ENCODE measurements around the gene MACROH2A2. TPM values are rescaled to one million over a fixed set of nuclear protein-coding genes. Genes with fewer than 3 reads are reported as not detected.
"Not testable (repeated sequence)": the region's sequence is repeated elsewhere in the genome, so short reads cannot be mapped to it uniquely, and the experiment has no call there.

Gene MACROH2A2
- total RNA-seq, 2 donors from 2014 or later = 2.0 to 6.3 TPM

DNA sequence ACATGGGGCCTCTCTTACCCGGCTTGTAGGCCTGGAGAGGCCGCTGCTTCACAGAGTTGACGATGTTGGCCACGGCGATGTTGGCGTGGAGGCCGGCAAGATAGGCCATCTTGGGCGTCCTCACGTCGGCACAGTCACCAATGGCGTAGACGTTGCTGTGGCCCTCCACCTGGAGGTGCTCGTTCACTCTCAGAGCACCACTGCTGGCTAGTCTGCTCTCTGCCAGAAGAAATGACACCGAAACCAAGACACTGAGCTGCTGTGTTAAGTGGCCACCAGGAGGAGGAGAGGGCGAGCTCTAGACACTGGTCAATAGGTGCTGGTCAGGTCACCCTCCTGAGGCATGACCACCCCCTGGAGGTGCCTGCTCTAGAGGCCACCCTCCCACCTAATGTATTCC lies 62.3 kb downstream of the MACROH2A2 start:
- DNase-seq (ENCODE audit: low spot score in 2 of 2) (no peak), ATAC-seq (no peak)
- Mint-ChIP-seq H3K9me3 (no peaks in the 10 kb centered on the region), H3K27ac (no peak overlapping the region), H3K36me3 (no peaks in the 10 kb centered on the region)

DNA sequence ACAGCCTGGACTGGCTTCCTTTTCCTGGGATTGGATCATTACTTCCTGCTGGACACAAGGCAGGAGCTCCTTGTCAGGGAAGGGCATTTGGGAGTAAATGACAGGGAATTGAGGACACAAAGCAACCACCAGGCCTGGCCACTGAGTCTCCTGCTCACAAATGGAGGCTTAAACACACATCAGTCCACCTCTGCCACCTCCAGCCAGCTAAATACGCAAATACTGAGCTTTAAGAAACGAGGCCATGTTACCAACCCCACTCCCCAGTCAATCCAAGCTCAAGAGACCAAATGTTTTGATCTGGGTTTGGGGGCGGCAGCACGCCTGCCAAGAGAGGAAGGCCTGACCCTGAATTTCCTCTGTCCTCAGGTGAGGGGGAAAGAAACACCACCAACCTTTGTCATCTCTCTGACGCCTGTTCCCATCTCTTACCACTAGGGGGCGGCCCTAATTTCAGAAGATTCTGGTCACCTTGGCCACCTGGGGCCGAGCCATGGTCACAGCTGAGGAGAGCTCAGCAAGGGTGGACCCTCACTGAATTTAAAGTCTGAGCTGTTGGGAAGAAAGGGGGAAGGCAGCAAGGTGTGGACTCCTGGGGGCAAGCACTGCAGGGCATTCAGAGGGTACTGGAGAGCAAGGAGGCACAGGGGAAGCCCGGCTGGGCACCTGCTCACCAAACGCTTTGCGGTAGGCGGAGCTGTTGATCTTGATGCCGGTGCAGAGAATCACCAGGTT lies 63.5 kb downstream of the MACROH2A2 start:
- H3K36me3 Mint-ChIP-seq = no peaks in the 10 kb centered on the region
- no peaks in the 10 kb centered on the region for H3K9me3 Mint-ChIP-seq
- H3K27ac Mint-ChIP-seq = peak overlapping the region in 1 of 2 donors; percentile 49
- DNase-seq (ENCODE audit: low spot score in 2 of 2) (peak in 1 of 2 donors; percentile 68), ATAC-seq (peak; percentile 84 to 89)

DNA sequence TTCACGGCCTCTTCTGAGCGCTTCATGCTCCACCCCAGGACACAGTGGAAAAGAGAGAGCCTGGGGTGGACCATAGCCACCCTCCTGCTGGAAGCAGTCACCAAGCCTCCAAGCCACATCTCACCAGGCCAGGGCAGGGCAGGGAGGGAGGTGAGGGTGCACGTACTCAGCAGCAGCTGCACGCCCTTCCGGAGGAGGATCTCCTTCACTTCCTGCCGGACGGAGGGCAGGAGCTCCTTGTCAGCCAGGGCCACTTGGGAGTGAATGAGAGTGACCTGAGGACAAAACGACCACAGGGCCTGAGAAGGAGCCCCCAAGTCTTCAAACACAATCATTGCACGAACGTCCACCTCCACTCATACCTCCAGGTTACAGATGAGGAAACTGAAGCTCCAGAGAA lies 65.0 kb downstream of the MACROH2A2 start:
- Mint-ChIP-seq H3K27ac (no peak overlapping the region), H3K9me3 (no peaks in the 10 kb centered on the region), H3K36me3 (no peaks in the 10 kb centered on the region)
- ATAC-seq (no peak), DNase-seq (ENCODE audit: low spot score in 2 of 2) (no peak)

DNA sequence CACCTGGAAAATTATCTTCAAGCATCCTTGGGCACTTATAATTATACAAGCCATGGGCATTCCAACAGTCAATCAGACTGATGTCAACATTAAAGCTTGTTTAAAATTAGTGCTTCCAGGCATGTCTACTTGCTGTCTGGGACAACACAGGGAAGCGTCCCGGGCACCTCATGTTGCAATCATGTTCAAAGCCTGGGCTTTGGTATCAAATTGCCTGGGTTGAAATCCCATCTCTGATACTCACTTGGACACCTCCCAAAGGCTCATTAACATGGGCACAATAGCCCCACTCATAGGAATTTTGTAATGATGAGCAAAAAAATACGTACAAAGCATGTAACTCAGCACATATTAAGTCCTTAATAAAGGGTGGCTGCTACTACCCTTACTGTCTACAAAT lies 65.5 kb downstream of the MACROH2A2 start:
- H3K27ac Mint-ChIP-seq = no peak overlapping the region
- DNase-seq (ENCODE audit: low spot score in 2 of 2) = no peak
- no peaks in the 10 kb centered on the region for H3K36me3 Mint-ChIP-seq
- H3K9me3 Mint-ChIP-seq = no peaks in the 10 kb centered on the region
- ATAC-seq = no peak

DNA sequence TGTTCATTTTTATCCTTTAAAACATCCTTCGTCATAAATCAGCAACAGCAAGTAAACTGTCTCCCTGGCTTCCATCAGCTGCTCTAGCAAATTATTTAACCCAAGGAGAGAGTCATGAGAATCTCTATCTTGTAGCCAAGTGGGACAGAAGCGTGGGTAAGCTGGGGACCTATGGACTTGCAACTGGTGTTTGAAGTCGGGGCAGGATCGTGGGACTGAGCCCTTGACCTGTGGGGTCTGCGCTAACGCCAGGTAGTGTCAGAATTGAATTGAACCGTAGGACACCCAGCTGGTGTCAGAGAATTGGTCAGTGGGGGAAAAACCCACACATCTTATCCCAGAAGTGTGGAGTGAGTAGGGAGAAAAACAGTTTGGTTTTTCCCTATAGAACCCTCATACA lies 66.6 kb downstream of the MACROH2A2 start:
- no peak for DNase-seq (ENCODE audit: low spot score in 2 of 2)
- Mint-ChIP-seq H3K27ac (no peak overlapping the region), H3K9me3 (no peaks in the 10 kb centered on the region), H3K36me3 (no peaks in the 10 kb centered on the region)
- ATAC-seq = no peak

DNA sequence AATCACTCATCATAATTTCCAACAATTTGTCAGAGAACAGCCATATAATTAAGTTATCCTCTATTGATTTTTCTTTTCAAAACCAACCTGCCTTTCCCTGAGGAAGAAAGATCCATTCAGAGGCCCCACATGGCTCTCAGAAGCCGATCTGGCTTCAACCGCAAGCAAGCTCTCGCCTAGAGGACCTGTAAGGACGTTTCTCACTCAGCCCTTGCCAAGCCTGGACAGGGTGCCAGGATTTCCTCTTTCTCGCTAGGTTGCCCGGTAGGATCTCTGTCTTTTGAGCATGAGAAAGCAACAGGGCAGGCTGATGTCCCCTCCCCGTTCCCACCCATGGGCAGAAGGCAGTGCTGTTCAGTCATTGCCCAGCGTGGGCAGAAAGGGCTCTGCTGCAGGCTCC lies 67.0 kb downstream of the MACROH2A2 start:
- no peak overlapping the region for H3K27ac Mint-ChIP-seq

DNA sequence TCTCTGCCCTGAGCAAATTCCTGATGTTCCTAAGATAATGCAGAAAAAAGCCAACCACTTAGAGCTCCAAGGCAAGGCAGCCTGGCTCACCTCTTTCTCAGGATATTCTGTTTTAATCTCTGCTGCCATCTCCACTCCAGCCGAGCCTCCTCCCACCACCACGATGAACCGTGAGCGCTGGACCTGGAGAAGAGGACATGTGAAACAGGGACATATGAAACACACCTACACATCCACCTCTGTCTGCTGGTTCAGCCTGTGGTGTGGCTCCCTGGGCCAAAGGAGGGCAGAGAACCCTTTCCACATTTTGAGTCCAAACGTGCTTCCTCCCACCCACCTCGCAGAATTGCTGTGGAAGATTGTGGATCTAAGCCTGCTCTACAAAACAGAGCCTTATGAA lies 67.8 kb downstream of the MACROH2A2 start:
- H3K27ac Mint-ChIP-seq = no peak overlapping the region
- ATAC-seq = no peak
- H3K9me3 Mint-ChIP-seq = no peaks in the 10 kb centered on the region
- DNase-seq (ENCODE audit: low spot score in 2 of 2) = no peak
- no peaks in the 10 kb centered on the region for H3K36me3 Mint-ChIP-seq

More for the DNA sequence above, 67.0 kb downstream of the MACROH2A2 start:
- Mint-ChIP-seq H3K9me3 (no peaks in the 10 kb centered on the region), H3K36me3 (no peaks in the 10 kb centered on the region)
- ATAC-seq (no peak), DNase-seq (ENCODE audit: low spot score in 2 of 2) (peak in 1 of 2 donors; percentile 26)

DNA sequence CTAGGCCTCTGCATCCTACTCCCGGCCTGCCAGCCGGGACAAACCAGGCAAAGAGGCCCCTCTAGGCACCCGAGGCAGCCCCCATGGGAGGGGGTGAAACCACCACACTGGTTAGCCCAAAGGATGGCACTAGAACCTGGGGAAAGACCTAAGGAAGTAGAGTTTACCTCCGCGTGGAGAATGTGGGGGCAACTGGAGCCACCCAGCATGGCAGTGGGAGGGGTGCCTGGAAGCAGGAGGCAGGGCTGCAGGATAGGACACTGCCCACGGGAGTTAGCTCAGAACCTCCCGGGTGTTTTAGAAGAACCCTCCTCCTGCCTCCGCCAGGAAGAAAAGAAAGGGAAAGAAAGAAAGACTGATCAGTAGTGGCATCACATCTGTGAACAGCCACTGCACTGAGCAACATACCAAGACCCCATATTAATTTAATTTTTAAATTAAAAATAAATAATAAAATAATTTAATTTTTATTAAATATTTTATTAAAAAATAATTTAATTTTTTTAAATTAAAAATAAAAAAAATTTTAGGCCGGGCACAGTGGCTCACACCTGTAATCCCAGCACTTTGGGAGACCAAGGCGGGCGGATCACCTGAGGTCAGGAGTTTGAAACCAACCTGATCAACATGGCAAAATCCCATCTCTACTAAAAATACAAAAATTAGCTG lies 68.8 kb downstream of the MACROH2A2 start:
- Mint-ChIP-seq H3K9me3 (no peaks in the 10 kb centered on the region), H3K27ac (peak overlapping the region in 1 of 2 donors; percentile 55)
- no peak for ATAC-seq

DNA sequence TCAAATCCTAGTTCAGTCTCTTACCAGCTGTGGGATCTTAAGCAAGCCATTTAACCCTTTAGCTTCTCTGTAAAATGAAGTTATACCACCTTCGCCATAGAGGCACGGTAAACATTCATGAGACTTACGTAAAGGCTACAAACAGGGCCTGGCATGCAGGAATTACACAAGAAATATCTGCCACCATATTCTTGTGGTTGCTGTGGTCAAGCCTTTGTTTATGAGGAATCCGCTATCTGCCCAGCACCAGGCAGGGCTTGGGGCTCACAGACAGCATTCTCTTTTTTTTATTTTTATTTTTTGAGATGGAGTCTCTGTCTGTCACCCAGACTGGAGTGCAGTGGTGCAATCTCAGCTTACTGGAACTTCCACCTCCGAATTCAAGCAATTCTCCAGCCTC lies 70.1 kb downstream of the MACROH2A2 start:
- H3K36me3 Mint-ChIP-seq = no peaks in the 10 kb centered on the region

More for the DNA sequence above, 68.8 kb downstream of the MACROH2A2 start:
- DNase-seq (ENCODE audit: low spot score in 2 of 2) = no peak
- H3K36me3 Mint-ChIP-seq = no peaks in the 10 kb centered on the region

DNA sequence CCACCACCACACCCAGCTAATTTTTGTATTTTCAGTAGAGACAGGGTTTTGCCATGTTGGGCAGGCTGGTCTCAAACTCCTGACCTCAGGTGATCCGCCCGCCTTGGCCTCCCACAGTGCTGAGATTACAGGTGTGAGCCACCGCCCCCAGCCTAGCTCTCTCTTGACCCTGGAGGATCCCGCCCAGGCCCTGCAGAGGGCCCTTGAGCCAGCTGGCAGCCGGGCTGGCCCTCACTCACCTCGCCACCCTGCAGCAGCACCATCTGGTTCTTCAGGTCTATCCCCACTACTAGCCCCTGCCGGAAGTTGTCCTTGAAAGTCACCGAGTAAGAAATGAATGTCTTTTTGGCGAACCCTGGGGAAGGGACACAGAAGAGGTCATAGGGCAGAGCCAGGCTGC lies 70.5 kb downstream of the MACROH2A2 start:
- DNase-seq (ENCODE audit: low spot score in 2 of 2) = peak in 1 of 2 donors; percentile 37
- not testable (repeated sequence) for ATAC-seq, H3K27ac Mint-ChIP-seq, H3K36me3 Mint-ChIP-seq, H3K9me3 Mint-ChIP-seq

More for the DNA sequence above, 70.1 kb downstream of the MACROH2A2 start:
- DNase-seq (ENCODE audit: low spot score in 2 of 2) (no peak), ATAC-seq (no peak)
- Mint-ChIP-seq H3K27ac (no peak overlapping the region), H3K9me3 (no peaks in the 10 kb centered on the region)

DNA sequence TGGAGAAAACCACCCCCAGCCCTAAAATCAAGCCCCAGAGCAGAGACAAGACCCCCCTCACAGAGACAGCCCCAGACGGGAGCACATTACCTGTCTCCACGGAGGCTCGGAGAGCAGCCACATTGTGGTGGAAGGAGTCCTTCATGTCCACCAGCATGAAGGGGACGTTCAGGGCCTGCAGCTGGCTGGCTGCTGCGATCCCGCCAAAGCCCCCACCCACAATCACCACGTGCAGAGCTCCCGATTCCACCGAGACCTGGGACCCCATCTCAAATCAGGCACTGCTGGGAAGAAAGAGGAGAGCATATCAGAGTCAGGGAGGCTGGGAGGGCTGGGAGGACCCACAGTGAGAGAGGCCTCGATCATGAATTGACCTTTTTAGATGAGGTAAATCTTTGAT lies 71.2 kb downstream of the MACROH2A2 start:
- Mint-ChIP-seq H3K9me3 (no peaks in the 10 kb centered on the region), H3K36me3 (no peaks in the 10 kb centered on the region), H3K27ac (no peak overlapping the region)
- DNase-seq (ENCODE audit: low spot score in 2 of 2) (no peak), ATAC-seq (no peak)

DNA sequence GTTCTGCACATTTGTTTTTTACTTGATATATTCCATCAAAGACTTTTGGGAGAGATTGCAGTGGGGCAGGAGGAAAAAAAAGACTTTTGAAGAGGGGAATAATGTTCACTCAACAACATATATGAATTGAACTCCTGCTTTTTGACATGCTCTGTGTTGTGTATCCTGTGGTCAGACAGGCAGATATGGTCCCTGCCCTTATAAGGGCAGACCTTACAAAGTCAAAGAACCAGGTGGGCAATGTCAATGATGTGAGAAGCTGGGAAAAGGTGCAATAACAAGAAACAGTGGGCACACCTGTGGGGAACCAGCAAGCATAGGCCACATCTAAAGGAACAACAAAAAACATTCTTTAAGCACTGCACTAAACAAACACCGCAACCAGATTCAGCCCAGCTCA lies 71.8 kb downstream of the MACROH2A2 start:
- H3K27ac Mint-ChIP-seq = no peak overlapping the region
- H3K9me3 Mint-ChIP-seq = no peaks in the 10 kb centered on the region
- DNase-seq (ENCODE audit: low spot score in 2 of 2) (no peak), ATAC-seq (no peak)
- no peaks in the 10 kb centered on the region for H3K36me3 Mint-ChIP-seq

DNA sequence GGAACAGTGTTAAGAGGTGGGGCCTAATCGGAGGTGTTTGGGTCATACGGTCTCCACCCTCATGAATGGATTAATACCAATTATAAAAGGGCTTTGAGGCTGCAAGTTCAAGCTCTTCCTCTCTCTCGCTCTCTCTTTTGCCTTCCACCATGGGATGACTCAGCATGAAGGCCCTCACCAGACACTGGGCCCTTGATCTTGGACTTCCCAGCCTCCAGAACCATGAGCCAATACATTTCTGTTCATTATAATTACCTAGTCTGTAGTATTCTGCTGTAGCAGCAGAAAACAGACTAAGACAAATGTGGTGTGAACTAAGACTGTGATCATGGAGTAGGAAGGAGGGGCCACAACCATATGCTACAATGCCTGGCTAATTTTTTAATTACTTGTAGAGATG lies 72.3 kb downstream of the MACROH2A2 start:
- ATAC-seq (no peak), DNase-seq (ENCODE audit: low spot score in 2 of 2) (no peak)
- no peaks in the 10 kb centered on the region for H3K9me3 Mint-ChIP-seq
- H3K27ac Mint-ChIP-seq = peak overlapping the region in 1 of 2 donors; percentile 33
- H3K36me3 Mint-ChIP-seq = no peaks in the 10 kb centered on the region

DNA sequence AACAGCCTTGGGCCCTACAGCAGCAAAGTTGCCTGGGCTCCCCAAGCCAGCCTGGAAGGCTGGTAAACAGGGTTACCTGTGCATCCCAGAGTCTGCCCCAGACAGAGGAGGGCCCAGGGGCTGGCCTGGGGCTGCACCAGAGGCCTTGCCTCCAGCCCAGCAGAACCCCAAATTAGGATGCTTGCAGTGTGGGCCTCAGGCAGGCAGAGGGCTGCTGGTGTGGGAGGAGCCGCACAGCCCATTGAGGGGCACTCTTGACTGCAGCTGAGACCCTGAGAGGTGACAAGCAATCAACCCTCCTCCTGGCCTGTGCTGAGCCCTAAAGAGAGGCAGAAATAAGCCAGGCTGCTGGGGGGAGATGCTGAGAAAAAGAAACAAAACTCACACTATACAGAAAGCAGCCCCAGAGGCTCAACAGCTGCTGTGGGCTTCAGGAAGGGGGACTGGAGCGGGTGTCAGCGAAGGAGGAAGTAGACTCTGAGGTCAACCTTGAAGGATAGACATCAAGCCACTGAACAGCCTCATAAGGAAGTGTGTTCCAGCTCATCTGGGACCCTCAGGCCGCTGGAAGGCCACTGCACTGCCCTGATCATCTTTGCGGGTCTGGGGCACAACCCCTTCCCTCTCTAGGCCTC lies 73.4 kb downstream of the MACROH2A2 start:
- no peak for ATAC-seq
- H3K9me3 Mint-ChIP-seq = no peaks in the 10 kb centered on the region
- no peak overlapping the region for H3K27ac Mint-ChIP-seq
- no peaks in the 10 kb centered on the region for H3K36me3 Mint-ChIP-seq
- DNase-seq (ENCODE audit: low spot score in 2 of 2) = no peak

DNA sequence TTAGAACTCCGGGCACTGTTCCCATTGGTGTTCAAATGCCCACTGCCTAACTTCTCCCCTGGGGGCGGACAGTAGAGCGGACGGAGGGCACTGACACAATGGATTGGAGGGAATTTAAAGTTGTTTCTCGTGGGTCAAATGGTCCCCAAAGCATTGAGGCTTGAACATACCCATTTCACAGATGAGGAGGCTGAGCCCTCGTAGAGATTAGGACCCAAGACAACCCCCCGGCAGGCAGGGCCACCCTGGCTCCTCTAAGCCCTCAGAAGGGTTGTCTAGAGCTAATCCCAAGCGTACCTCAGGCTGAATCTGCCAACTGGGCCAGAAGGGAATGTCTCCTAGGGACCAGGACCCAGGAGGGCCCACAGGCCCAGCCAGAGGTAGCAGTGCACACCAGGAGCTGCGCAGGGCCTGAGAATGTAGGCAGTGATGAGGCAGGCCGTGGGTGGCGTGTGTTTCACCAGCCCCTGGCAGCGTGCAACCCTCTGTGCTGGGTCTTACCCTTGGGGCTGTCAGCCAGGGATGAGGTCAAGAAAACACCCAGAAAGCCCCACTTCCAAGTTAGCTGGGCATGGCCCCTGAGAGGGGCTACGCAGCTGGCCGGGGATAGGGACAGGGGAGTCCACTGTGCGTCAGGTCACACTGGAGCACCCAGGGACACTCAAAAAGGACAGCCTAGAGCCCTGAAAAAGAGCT lies 74.2 kb downstream of the MACROH2A2 start:
- Mint-ChIP-seq H3K9me3 (no peaks in the 10 kb centered on the region), H3K27ac (no peak overlapping the region), H3K36me3 (no peaks in the 10 kb centered on the region)
- ATAC-seq (no peak), DNase-seq (ENCODE audit: low spot score in 2 of 2) (peak in 1 of 2 donors; percentile 33)

DNA sequence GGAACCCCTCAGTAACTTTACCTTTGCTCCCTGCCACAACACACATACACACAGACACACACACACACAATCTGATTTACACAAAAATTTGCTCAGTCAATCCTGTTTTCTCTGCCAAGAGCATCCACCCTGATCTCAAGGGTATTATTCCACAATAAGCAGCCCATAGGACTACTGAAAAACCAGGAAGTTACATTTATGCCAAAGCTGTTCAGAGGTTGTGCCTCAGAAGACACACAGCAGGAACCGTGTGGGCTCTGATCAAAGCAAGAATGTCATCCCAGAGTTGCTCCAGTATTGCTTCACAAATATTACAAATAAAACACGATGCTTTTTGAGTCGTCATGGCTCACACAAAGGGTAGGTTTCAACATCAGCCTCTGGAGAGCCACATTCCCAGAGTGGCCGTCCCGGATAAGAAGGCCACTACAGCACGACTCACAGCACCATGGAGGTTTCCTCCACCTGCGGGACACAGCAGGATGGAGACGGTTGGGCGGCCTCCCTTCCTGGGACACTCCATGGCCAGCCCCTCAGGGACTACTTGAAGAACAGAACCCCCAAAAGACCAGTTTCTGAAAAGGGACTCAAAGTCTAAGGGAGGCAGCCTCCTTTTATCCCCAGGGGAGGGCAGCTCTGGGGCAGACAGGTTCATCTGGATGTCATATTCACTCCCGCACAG lies 78.4 kb downstream of the MACROH2A2 start:
- Mint-ChIP-seq H3K36me3 (peaks cover 0 to 12% of the 10 kb centered on the region in 2 donors), H3K27ac (no peak overlapping the region)

More for the DNA sequence above, 78.4 kb downstream of the MACROH2A2 start:
- DNase-seq (ENCODE audit: low spot score in 2 of 2) (no peak), ATAC-seq (no peak)
- no peaks in the 10 kb centered on the region for H3K9me3 Mint-ChIP-seq

Data from activated naive CD4-positive, alpha-beta T cell treated with anti-CD3 and anti-CD28 coated beads, Interleukin-2, amount 50 U/mL, for 72 hours (primary cell).